GM18511 (cell line): ENCODE results near the gene ACTN4.

Experiments used
- ATAC-seq: cut with Tn5 transposase; IDR thresholded peaks from one replicate; pipeline ENCODE4 v1.9.1; 2021; ENCODE audit warnings: mild to moderate bottlenecking, moderate library complexity; ENCODE audit not compliant: unreplicated experiment

ACTN4 gene

DNA sequence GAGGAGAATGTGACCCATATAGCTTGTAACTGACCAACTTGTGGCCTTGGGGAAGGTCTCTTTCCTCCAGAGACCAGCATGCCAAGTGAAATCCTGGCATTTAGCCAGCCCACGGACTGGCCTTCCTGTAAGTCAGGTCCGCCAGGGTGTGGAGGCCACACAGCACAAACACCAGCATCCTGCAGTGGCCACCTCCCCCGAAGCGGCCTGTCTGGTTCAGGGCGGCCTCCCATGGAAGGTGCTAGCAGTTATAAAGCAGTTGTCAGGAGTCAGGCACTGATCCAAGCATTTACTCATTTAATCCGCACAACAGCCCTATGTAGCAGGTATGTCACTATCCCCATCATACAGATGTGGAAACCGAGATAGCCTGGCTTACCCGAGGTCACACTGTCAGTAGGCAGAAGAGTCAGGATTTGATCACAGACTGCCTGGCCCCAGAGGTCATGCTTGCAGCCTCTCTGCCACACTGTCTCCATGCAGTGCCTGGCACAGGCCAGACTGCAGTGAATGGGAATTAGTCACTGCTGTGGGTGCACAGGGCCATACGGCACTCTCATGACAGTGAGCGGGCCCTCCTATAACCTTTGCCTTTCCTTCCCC, 60.2 kb downstream of the ACTN4 start:
- no peak for ATAC-seq

GRCh38 chr19:38708413-38709024, 61.1 kb downstream of the ACTN4 start:
- no peak for ATAC-seq

GRCh38 chr19:38709119-38709518, 61.7 kb downstream of the ACTN4 start:
- no peak for ATAC-seq

GRCh38 chr19:38709671-38710415, 62.4 kb downstream of the ACTN4 start:
- ATAC-seq = no peak

- ATAC-seq = no peak
Observed at GRCh38 chr19:38710416-38710702, 62.9 kb downstream of the ACTN4 start.

GRCh38 chr19:38710928-38711725, 63.7 kb downstream of the ACTN4 start:
- ATAC-seq = no peak

DNA sequence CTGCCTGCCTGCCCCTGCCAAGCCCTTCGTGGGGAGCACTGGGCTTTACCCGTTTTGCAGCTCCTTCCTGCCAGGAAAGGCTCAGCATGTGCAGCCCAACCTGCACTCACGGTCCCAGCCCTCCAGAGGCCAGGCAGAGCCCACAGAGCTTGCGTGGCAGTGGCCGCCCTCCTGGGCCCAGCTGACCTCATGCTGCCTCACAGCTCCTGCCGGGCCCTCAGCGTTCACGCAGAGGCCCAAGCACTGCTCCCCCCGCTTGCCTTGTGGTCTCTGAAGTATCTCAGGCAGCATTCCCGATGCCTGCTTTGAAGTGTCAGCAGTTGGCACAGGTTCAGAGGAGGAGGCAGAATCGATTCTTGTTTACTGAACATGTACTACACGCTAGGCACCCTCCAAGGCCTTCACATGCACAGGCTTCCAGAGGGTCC, 64.3 kb downstream of the ACTN4 start:
- ATAC-seq = no peak

DNA sequence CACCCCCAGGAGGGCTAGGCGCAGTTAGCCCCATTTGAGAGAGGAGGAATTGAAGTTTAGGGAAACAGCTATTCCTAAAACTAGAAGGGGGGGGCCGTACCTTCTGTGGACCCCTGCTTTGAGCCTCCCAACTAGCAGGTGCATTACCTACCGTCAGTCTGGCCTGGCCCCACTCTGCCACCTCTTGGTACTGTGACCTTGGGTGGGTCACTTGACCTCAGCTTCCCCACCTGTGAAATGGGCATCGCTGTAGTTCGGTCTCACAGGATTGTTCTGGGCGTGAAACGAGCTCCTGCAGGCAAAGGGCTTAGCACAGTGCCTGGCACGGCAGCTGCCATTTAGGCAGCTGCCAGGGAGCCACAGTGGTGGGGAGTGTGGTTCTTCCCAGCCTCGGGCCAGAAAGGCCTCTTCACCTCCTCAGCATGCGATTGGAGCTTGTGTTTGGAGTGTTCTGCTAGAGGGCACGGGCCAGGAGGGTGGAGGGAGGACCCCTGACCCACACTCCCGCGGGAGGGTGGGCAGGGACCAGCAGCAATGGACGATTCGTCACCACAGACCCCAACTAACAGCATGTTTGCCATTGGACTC, 64.8 kb downstream of the ACTN4 start:
- no peak for ATAC-seq

DNA sequence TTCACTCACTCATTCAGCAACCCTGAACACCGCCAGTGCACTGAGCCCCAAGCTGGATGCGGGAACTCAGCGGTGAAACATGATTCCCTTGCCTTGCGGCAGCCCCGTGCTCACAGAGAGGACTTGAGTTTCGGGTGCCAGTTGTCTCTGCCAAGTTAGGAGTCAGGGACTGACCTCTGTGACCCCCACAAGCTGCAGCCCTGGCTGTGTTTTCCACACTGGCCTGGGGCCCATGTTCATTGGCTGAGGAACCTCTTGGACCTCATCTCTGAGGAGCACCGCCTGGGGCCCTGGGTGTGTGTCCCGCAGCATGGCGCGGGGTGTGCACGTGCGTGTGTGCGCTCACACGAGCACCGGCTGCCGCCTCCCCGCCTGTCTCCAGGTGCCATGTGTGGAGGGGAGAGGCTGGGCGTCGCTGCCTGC, 65.8 kb downstream of the ACTN4 start:
- ATAC-seq = no peak

DNA sequence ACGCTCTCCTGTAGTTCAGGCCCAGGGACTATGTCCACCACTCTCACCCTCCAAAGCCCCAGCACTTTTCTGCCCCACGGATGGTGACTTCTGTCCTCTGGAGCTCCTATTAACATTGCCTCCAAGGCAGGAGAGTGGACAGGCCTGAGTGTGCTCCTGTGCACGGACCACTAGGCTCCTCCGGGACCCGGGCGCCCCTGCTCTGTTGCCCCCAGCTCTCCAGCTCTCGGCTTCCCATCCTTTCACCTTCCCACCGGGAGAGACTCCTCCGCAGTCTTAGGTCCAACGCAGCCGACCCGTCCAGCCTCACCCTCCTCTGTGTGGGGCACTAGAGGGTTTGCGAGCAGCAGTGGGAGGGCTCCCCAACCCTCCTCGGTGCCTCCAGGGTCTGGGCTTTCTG, 66.4 kb downstream of the ACTN4 start:
- no peak for ATAC-seq

DNA sequence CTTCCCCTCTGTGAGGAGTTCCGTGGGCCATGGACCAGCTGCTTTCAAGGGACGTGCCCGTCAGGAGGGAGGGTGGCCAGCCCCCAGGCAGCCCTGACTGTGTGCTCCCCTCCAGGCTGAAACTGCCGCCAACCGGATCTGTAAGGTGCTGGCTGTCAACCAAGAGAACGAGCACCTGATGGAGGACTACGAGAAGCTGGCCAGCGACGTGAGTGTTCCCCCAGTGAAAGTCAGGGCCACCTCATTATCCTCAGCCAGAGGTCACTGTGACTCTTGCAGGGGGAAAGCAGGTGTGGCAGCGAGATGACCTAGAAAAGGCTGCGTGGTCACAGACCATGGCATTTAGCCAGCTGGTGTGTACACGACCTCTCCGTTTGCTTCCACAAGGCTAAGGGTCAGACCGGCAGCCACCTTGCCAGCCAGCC, 66.9 kb downstream of the ACTN4 start:
- no peak for ATAC-seq

DNA sequence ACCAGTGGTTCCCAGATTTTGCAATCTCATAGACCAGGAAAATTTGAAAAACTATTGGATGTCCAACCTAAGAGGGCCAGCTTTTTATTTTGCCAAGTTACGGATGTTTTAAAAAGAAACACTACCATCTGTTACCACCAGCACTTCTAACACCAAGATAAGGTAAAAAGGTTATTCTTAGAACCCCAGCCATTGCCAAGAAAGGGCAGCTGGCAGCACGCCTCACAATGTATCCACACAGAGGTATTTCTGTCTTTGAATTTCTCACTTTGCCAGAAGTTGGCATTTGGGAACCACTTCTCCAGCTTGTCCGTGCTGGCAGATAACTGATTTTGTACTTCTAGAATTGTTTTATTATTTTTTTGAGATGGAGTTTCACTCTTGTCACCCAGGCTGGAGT, 68.1 kb downstream of the ACTN4 start:
- ATAC-seq = no peak

DNA sequence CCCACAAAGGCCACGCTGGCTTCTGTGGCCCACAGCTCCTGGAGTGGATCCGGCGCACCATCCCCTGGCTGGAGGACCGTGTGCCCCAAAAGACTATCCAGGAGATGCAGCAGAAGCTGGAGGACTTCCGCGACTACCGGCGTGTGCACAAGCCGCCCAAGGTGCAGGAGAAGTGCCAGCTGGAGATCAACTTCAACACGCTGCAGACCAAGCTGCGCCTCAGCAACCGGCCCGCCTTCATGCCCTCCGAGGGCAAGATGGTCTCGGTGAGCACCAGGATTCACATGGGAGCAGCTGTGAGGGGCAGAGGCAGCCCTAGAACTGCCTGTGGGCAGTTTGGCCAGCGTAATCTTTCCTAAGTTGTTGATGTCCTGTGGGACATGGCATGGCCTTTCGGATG, 69.6 kb downstream of the ACTN4 start:
- ATAC-seq = no peak

DNA sequence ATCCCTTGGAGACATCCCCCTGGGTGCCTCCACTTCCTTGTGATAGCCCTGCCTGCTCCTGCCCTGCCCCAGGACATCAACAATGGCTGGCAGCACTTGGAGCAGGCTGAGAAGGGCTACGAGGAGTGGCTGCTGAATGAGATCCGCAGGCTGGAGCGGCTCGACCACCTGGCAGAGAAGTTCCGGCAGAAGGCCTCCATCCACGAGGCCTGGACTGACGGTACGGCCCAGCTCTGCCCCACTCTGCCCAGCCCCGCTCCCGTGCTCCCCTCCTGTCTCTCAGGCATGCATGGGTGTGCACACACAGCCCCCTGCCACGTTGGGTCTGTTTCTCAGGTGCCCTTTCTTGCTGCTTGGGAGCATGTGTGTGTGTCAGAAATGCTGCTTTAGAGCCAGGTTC, 70.4 kb downstream of the ACTN4 start:
- ATAC-seq = no peak

DNA sequence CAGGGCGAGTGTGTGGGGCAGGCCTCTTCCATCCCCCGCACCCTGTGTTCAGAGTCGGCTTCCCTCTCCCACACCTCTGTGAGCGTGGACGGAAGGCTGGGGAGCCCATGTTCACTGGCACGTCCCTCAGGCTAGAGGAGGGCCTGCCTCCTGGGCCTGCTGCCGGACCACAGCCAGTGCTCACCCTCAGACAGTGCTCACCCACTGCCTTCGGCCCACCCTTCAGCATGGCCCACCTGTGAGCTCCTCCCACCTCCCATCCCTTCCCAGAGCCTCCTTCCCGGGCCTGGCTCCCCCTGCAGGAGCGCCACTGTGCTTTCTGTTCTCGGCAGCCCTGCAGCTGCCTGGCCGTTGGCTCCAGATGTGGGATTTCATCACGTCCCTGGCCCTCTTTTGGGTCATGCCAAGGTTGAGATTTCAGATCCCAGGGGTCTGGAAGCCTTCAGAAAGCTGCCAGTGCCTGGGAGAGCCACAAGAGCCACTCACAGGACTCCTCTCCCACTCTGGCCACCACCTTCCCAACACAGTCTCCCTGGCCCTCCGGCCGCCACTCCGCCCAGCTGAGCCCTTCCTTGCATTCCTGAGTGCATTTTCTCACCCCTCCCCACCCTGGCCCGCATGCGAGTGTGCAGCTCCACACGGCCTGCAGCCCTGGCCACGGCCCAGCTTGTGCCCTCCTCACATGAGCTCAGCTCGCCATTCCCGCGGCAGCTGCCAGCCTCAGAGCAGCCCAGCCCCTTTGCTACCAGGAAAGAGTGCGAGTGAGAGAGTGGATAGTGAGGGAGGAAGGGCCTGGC, 71.5 kb downstream of the ACTN4 start:
- ATAC-seq = no peak

DNA sequence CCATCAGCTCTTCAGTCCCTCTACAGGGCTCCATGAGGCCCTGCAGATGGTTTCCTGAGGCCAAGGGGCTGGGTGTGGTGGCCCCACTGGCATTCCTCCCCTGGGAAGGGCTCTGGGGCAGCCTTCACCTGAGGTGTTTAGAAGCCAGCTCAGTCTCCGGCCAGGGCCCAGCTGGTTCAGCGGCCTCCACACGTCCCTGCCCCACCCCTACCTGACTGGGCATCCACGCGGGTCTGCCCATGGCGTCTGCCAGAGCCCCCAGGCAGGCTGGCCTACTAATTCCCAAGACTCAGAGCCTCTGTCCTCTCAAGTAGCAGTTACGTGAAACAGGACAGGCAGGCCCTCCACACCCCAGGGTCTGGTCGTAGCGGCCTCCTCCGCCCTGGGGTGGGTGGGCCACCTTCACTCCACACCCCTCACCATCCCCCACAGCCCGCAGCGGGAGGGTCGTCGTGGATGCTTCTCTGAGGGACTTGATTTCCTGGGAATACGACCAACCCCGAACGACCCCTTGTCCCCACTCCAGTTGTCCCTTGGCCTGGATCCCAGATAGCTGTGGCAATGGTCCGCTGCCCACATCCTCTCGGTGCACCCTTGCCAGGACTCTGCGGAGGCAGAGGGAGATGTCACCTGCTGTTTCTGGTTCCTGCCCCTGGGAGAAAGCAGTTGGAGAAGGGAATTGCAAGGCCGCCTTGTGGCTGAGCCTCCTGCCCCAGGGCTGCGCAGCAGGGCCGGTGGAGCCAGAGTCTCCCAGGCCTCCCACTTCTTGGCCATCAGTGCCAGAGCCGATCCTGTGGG, 72.5 kb downstream of the ACTN4 start:
- no peak for ATAC-seq

GRCh38 chr19:38720559-38721236, 73.2 kb downstream of the ACTN4 start:
- ATAC-seq = no peak

DNA sequence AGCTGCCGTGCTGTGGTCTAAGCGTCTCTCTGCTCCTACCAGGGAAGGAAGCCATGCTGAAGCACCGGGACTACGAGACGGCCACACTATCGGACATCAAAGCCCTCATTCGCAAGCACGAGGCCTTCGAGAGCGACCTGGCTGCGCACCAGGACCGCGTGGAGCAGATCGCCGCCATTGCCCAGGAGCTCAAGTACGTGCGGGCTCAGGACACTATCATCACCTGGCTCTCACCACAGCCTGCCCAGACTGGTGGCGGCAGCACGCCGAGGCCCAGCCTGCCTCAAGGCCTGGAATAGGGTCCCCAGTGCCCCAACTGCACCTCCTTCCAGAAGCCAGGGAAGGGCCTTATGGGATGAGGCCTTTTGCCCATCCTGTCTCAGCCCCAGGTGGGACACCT, 74.0 kb downstream of the ACTN4 start:
- ATAC-seq = no peak
